Measurements from ENCODE around the gene GPHN. TPM values are rescaled to one million over a fixed set of nuclear protein-coding genes. Genes with fewer than 3 reads are reported as not detected.

The GPHN gene
- total and polyA plus RNA-seq, 2 of the 4 experiments (the other 2 are of a cell fraction) = 8.0 to 8.1 TPM

DNA sequence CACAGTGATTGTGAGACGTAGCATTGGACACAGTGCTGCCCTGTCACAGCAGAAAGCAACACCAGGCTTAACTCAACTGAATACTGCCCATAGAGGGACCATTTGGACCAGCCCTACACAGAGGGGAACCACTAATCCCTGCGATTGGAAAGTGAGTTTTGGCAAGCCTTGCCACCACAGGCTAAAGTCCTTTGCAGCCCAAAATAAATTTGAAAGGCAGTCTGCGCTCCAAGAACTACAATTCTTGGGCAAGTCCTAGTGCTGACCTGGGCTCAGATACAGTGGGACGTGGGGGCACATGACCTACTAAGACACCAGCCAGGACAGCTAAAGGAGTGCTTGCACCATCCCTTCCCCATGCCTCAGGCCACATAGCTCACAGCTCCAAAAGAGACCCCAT, 349.9 kb downstream of the GPHN start:
- no peak overlapping the region for H3K4me2 ChIP-seq (ENCODE audit: low read depth, low read length)
- TF ChIP-seq POLR2A (IDR thresholded peaks at IDR 0.05; ENCODE audit: low read depth, low read length) = no peak
- TF ChIP-seq RAD21 (IDR thresholded peaks at IDR 0.05; ENCODE audit: low read length) = no peak
- no peak for TF ChIP-seq CEBPB (IDR thresholded peaks at IDR 0.05; ENCODE audit: low read depth, low read length)
- TF ChIP-seq, protein P1, sequence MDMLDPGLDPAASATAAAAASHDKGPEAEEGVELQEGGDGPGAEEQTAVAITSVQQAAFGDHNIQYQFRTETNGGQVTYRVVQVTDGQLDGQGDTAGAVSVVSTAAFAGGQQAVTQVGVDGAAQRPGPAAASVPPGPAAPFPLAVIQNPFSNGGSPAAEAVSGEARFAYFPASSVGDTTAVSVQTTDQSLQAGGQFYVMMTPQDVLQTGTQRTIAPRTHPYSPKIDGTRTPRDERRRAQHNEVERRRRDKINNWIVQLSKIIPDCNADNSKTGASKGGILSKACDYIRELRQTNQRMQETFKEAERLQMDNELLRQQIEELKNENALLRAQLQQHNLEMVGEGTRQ (IDR thresholded peaks at IDR 0.05; ENCODE audit: low read depth, low read length) = no peak
- no peak for TF ChIP-seq BHLHE40 (IDR thresholded peaks at IDR 0.05; ENCODE audit: low read depth, low read length)
- TF ChIP-seq MAFK (IDR thresholded peaks at IDR 0.05; ENCODE audit: low read depth, low read length) = no peak
- no peak for TF ChIP-seq RFX5 (IDR thresholded peaks at IDR 0.05; ENCODE audit: low read depth, low read length)
- TF ChIP-seq CHD1 (IDR thresholded peaks at IDR 0.05; ENCODE audit: low read depth, low read length) = no peak
- no peak for TF ChIP-seq FOS (IDR thresholded peaks at IDR 0.05; ENCODE audit: low read depth, low read length)
- no peak for TF ChIP-seq ELK1 (IDR thresholded peaks at IDR 0.05; ENCODE audit: borderline replicate concordance, low read depth, low read length)
- no peak for TF ChIP-seq SMC3 (IDR thresholded peaks at IDR 0.05; ENCODE audit: low read depth, low read length)
- TF ChIP-seq NFE2L2 (IDR thresholded peaks at IDR 0.05; ENCODE audit: low read depth, low read length) = no peak
- TF ChIP-seq, protein P2, sequence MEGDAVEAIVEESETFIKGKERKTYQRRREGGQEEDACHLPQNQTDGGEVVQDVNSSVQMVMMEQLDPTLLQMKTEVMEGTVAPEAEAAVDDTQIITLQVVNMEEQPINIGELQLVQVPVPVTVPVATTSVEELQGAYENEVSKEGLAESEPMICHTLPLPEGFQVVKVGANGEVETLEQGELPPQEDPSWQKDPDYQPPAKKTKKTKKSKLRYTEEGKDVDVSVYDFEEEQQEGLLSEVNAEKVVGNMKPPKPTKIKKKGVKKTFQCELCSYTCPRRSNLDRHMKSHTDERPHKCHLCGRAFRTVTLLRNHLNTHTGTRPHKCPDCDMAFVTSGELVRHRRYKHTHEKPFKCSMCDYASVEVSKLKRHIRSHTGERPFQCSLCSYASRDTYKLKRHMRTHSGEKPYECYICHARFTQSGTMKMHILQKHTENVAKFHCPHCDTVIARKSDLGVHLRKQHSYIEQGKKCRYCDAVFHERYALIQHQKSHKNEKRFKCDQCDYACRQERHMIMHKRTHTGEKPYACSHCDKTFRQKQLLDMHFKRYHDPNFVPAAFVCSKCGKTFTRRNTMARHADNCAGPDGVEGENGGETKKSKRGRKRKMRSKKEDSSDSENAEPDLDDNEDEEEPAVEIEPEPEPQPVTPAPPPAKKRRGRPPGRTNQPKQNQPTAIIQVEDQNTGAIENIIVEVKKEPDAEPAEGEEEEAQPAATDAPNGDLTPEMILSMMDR (conservative IDR thresholded peaks at IDR 0.05; ENCODE audit: low read depth, low read length) = no peak
- no peak for TF ChIP-seq MXI1 (IDR thresholded peaks at IDR 0.05; ENCODE audit: borderline replicate concordance, low read depth, low read length)
- TF ChIP-seq MAZ (IDR thresholded peaks at IDR 0.05; ENCODE audit: borderline replicate concordance, low read depth, low read length) = no peak
- TF ChIP-seq RCOR1 (IDR thresholded peaks at IDR 0.05; ENCODE audit: insufficient replicate concordance, low read length) = no peak
- in situ Hi-C loops (cut with MboI; ENCODE audit: low sequenced_read_pairs) (no loop called here), dilution Hi-C loops (cut with HindIII; ENCODE audit: low sequenced_read_pairs, unreplicated experiment) (no loop called here), intact Hi-C loops (cut with micrococcal nuclease) (no loop called here)
- no peak overlapping the region for H4K91ac ChIP-seq (ENCODE audit: insufficient read depth, low read depth, low read length)
- no peak overlapping the region for H3K18ac ChIP-seq (ENCODE audit: low read depth, low read length)
- no peaks in the 10 kb centered on the region for H4K20me1 ChIP-seq (ENCODE audit: insufficient read depth, low read length)
- H3K9me1 ChIP-seq (ENCODE audit: insufficient read depth, low read length) = 0 out of 2 replicates have a peak, but pooled peaks cover 3% of the 10 kb centered on the region
- H4K8ac ChIP-seq (ENCODE audit: low read depth in 2 of 2, low read length in 2 of 2) = no peak overlapping the region
- POLR2A ChIA-PET (ENCODE audit: unreplicated experiment) = no interaction called here
- no peak overlapping the region for H3K9ac ChIP-seq (ENCODE audit: low read depth, low read length)
- CTCF ChIA-PET = no interaction called here
- DNase-seq (no peak), ATAC-seq (ENCODE audit: low read depth) (no peak)
- H2BK5ac ChIP-seq (ENCODE audit: low read depth, low read length, poor library complexity, severe bottlenecking) = no peak overlapping the region
- H3K4me1 ChIP-seq (ENCODE audit: control insufficient read depth, insufficient read depth, low read length) = no peaks in the 10 kb centered on the region
- no TSS peak for BruUV-seq (replicated peaks)
- H2BK120ac ChIP-seq (ENCODE audit: low read depth, low read length) = no peak overlapping the region
- H2BK20ac ChIP-seq (ENCODE audit: low read depth, low read length) = no peak overlapping the region
- no peak overlapping the region for H2AFZ ChIP-seq (replicated peaks; ENCODE audit: low read length, poor library complexity)
- H3K27me3 ChIP-seq (ENCODE audit: control insufficient read depth, insufficient read depth, low read length) = no peaks in the 10 kb centered on the region
- no peak overlapping the region for H3K14ac ChIP-seq (replicated peaks; ENCODE audit: low read depth, low read length)
- H3K79me1 ChIP-seq (ENCODE audit: low read depth in 1 of 2, low read length in 2 of 2) = no peaks in the 10 kb centered on the region
- no peaks in the 10 kb centered on the region for H3K9me3 ChIP-seq (ENCODE audit: control insufficient read depth, insufficient read depth, low read length)
- no peak overlapping the region for H3K4ac ChIP-seq (ENCODE audit: low read depth, low read length)
- H3K36me3 ChIP-seq (ENCODE audit: control insufficient read depth, insufficient read depth, low read length) = no peaks in the 10 kb centered on the region
- no CpG with 5 or more reads among the region's 4 CpGs for WGBS, 2 experiments (ENCODE audit: extremely low coverage in 2 of 2, insufficient read length in 1 of 2)
- no peak overlapping the region for H2AK9ac ChIP-seq (replicated peaks; ENCODE audit: low read depth, low read length, poor library complexity)
- H2AK5ac ChIP-seq (ENCODE audit: low read depth, low read length) = no peak overlapping the region
- H4K5ac ChIP-seq (ENCODE audit: low read depth, low read length) = no peak overlapping the region
- H2BK15ac ChIP-seq (ENCODE audit: low read depth, low read length) = no peak overlapping the region
- no peak overlapping the region for H3K56ac ChIP-seq (ENCODE audit: extremely low read depth, insufficient read depth, low read length)
- H3K27ac ChIP-seq (ENCODE audit: insufficient read depth, low read length) = no peak overlapping the region
- H3K23ac ChIP-seq (ENCODE audit: low read depth, low read length) = no peak overlapping the region
- H3K4me3 ChIP-seq (ENCODE audit: insufficient read depth, low read depth, low read length) = no peak overlapping the region
